Prostate gland (tissue), 2 donors: ENCODE measurements around the gene GRK1. TPM values are rescaled to one million over a fixed set of nuclear protein-coding genes. Genes with fewer than 3 reads are reported as not detected.

Experiments
- DNase-seq: peaks from one replicate; pipeline ENCODE4 v3.0.0-alpha.2; 2019; ENCODE audit warnings: low spot score
- H3K27ac ChIP-seq, 2 donors: fragments of 200-600 bp; sonication (generic); 2 replicates each; pipeline ENCODE4 v1.5.1; 2017 to 2019
- H3K27me3 ChIP-seq: fragments of 200-600 bp; sonication (generic); replicated peaks from 2 replicates; pipeline ENCODE4 v1.5.1; 2019; ENCODE audit not compliant: insufficient read depth
- H3K36me3 ChIP-seq, 2 donors: fragments of 200-600 bp; sonication (generic); 1 replicate in 1 of 2; 2 replicates in 1 of 2; pipeline versions ENCODE4 v1.5.1 to v1.8.1; 2017 to 2019
- H3K4me1 ChIP-seq: fragments of 200-600 bp; sonication (generic); replicated peaks from 2 replicates; pipeline ENCODE4 v1.5.1; 2019
- H3K4me3 ChIP-seq, 2 donors: fragments of 200-600 bp; sonication (generic); 2 replicates each; pipeline ENCODE4 v1.5.1; 2017 to 2019
- H3K9me3 ChIP-seq: fragments of 200-600 bp; sonication (generic); 2 replicates; pipeline ENCODE4 v1.5.1; 2017
- POLR2A ChIP-seq: fragments of 450-650 bp; IDR thresholded peaks from one replicate; pipeline ENCODE4 v1.6.1; 2016; ENCODE audit warnings: antibody characterized with exemption, mild to moderate bottlenecking
- POLR2AphosphoS5 ChIP-seq: sonication (generic); formaldehyde crosslinking; IDR thresholded peaks from one replicate; pipeline ENCODE4 v1.6.1; 2017; ENCODE audit warnings: antibody characterized with exemption
- WGBS: methylation state at CpG from one replicate; pipeline ENCODE4 v1.1.5; 2018; 5-methylcytosine and 5-hydroxymethylcytosine counted together
- intact Hi-C: fragments of 100-400 bp; cut with DNase I; formaldehyde crosslinking; loops from one replicate; pipeline ENCODE4 v1.14.2; 2022
- total RNA-seq, 2 donors: library from RNA; depleted of rRNA; stranded (reverse); fragments of >200 nt; gene quantifications; one replicate each; pipeline ENCODE4 v1.1.0, GENCODE V29; 2016
- TF ChIP-seq, protein P1 (sequence below), 4 experiments: fragments of 200-600 bp in 2 of 4; fragments of 450-650 bp in 2 of 4; sonication (generic) in 2 of 4; IDR thresholded peaks; 1 replicate in 3 of 4; 2 replicates in 1 of 4; pipeline ENCODE4 v1.5.1; 2016 to 2019; ENCODE audit warnings: antibody characterized with exemption in 4 of 4, mild to moderate bottlenecking in 2 of 4, moderate library complexity in 2 of 4

The GRK1 gene
- total RNA-seq, 2 donors from 2014 or later: 0.23 TPM; not detected in 1

- H3K4me3 ChIP-seq: no peak overlapping the region
- 85% methylated on average over 15 of the region's 15 CpGs for WGBS
- no peaks in the 10 kb centered on the region for H3K27me3 ChIP-seq
- no peaks in the 10 kb centered on the region for H3K4me1 ChIP-seq
- no peak overlapping the region for H3K27ac ChIP-seq
- H3K9me3 ChIP-seq: no peaks in the 10 kb centered on the region
- no peak for TF ChIP-seq POLR2A
- TF ChIP-seq, protein P1, sequence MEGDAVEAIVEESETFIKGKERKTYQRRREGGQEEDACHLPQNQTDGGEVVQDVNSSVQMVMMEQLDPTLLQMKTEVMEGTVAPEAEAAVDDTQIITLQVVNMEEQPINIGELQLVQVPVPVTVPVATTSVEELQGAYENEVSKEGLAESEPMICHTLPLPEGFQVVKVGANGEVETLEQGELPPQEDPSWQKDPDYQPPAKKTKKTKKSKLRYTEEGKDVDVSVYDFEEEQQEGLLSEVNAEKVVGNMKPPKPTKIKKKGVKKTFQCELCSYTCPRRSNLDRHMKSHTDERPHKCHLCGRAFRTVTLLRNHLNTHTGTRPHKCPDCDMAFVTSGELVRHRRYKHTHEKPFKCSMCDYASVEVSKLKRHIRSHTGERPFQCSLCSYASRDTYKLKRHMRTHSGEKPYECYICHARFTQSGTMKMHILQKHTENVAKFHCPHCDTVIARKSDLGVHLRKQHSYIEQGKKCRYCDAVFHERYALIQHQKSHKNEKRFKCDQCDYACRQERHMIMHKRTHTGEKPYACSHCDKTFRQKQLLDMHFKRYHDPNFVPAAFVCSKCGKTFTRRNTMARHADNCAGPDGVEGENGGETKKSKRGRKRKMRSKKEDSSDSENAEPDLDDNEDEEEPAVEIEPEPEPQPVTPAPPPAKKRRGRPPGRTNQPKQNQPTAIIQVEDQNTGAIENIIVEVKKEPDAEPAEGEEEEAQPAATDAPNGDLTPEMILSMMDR (IDR thresholded peaks at IDR 0.05): no peak
- no peak for DNase-seq
- intact Hi-C loops: no loop called here
- H3K36me3 ChIP-seq: no peaks in the 10 kb centered on the region
Observed at GRCh38 chr13:113655346-113656002, 11.5 kb upstream of the GRK1 start.

DNA sequence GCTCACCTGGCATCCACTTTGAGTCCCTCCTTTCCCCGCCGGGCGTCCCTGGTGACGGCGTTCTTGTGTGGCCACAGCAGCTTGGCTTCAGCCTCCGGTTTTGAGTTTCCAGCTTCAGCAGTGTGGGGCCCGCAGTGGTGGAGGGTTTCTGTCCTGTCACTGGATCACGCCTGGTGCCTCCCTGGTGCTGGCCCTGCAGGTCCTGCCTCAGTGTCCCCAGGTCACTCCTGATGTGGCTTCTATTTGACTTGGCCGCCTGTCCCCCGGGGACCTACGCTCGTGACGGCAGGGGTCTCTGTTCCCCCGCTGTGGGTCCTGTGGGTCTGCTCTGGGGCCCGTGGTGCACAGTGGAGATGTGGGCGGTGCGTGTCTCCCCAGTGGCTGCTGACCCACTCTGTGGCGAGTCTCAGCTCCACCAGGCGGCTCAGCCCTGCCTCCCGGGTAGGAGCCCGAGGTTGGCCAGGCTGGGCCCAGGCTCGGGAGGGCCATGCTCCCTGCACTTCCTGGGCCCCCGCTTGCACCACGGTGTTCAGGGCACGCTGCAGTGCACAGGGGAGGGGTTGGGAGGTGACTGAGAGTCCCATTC lies 10.9 kb upstream of the GRK1 start:
- intact Hi-C loops: no loop called here
- no peaks in the 10 kb centered on the region for H3K27me3 ChIP-seq
- 94% methylated on average over 25 of the region's 25 CpGs for WGBS

GRCh38 chr13:113656831-113657671 lies 10.0 kb upstream of the GRK1 start:
- intact Hi-C loops: no loop called here
- 58% methylated on average over 40 of the region's 42 CpGs for WGBS
- H3K27ac ChIP-seq: no peak overlapping the region
- no peak overlapping the region for H3K4me3 ChIP-seq
- no peaks in the 10 kb centered on the region for H3K36me3 ChIP-seq
- TF ChIP-seq POLR2A: no peak
- TF ChIP-seq POLR2AphosphoS5: no peak
- TF ChIP-seq, protein P1 (IDR thresholded peaks at IDR 0.05): no peak
- no peaks in the 10 kb centered on the region for H3K4me1 ChIP-seq
- DNase-seq: no peak
- H3K27me3 ChIP-seq: no peaks in the 10 kb centered on the region
- no peaks in the 10 kb centered on the region for H3K9me3 ChIP-seq

More for the DNA sequence above, 10.9 kb upstream of the GRK1 start:
- no peak overlapping the region for H3K27ac ChIP-seq
- no peak overlapping the region for H3K4me3 ChIP-seq
- H3K36me3 ChIP-seq: no peaks in the 10 kb centered on the region
- H3K9me3 ChIP-seq: no peaks in the 10 kb centered on the region
- TF ChIP-seq POLR2A (no peak), POLR2AphosphoS5 (no peak)
- TF ChIP-seq, protein P1 (IDR thresholded peaks at IDR 0.05): no peak
- no peak for DNase-seq
- H3K4me1 ChIP-seq: no peaks in the 10 kb centered on the region

DNA sequence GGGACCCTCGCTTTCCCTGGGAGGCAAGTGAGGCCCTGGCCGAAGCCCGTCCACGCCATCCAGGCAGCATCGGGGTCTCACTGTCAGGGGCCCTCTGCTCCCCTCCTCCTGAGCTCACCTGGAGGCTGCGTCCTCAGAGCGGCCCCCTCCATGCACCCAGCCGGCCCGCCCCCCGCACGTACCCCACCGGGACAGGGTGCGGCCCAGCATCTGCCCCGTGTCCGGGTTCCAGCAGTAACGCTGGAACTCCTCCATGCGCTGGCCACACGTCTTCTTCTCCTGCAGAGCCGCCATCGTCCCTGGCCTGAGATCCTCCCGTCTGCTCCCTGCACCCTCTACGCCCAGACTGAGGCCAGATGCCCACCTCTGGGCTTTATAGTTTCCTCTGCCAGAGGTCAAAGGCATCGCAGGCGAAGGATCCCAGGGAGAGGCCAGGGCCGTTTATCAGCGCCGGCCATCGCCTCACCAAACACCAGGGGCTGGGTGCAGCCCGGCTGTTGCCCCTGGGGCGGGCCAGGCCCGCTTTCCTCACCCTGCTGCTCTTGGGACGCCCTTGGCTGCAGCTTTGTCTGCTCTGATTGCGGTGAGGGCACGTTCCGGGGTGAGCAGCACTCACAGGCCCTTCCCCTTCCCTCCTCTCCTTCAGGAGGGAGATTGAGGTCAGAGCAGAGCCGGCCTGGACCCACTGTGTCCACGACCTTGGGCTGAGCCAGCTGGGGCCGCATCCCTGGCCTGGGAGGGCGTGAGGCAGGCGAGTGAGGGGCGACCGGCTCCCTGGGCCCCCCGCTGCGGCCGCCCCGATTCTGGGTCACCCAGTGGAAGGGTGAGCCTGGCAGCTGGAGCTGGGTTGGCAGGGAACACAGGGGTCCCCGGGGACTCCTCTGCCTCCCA lies 8.9 kb upstream of the GRK1 start, which contains the start of gene ATP4B:
Gene ATP4B (minus strand): TSS at position 348 of the 891 bp plus-strand sequence. CDS start 54 bp downstream, at position 294.
- H3K27ac ChIP-seq: no peak within 1 kb of the TSS
- TF ChIP-seq POLR2AphosphoS5 (no peak), POLR2A (no peak)
- TF ChIP-seq, protein P1 (IDR thresholded peaks at IDR 0.05): no peak
- 90% methylated on average over 47 of the region's 47 CpGs for WGBS
- no peaks in the 10 kb centered on the region for H3K36me3 ChIP-seq
- DNase-seq: no peak
- H3K9me3 ChIP-seq: no peaks in the 10 kb centered on the region
- H3K4me1 ChIP-seq: no peaks in the 10 kb centered on the region
- no peak within 1 kb of the TSS for H3K4me3 ChIP-seq
- no peaks in the 10 kb centered on the region for H3K27me3 ChIP-seq
- intact Hi-C loops: no loop called here
